ENCODE results near the gene COQ8B.

- TF ChIP-seq, protein P1, sequence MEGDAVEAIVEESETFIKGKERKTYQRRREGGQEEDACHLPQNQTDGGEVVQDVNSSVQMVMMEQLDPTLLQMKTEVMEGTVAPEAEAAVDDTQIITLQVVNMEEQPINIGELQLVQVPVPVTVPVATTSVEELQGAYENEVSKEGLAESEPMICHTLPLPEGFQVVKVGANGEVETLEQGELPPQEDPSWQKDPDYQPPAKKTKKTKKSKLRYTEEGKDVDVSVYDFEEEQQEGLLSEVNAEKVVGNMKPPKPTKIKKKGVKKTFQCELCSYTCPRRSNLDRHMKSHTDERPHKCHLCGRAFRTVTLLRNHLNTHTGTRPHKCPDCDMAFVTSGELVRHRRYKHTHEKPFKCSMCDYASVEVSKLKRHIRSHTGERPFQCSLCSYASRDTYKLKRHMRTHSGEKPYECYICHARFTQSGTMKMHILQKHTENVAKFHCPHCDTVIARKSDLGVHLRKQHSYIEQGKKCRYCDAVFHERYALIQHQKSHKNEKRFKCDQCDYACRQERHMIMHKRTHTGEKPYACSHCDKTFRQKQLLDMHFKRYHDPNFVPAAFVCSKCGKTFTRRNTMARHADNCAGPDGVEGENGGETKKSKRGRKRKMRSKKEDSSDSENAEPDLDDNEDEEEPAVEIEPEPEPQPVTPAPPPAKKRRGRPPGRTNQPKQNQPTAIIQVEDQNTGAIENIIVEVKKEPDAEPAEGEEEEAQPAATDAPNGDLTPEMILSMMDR (conservative IDR thresholded peaks at IDR 0.05; ENCODE audit: low read depth, low read length): no peak
- no peak for TF ChIP-seq POLR2A (IDR thresholded peaks at IDR 0.05; ENCODE audit: low read depth, low read length)
- no peak for TF ChIP-seq RAD21 (IDR thresholded peaks at IDR 0.05; ENCODE audit: low read length)
- TF ChIP-seq MAFK (IDR thresholded peaks at IDR 0.05; ENCODE audit: low read depth, low read length): no peak
- TF ChIP-seq, protein P2, sequence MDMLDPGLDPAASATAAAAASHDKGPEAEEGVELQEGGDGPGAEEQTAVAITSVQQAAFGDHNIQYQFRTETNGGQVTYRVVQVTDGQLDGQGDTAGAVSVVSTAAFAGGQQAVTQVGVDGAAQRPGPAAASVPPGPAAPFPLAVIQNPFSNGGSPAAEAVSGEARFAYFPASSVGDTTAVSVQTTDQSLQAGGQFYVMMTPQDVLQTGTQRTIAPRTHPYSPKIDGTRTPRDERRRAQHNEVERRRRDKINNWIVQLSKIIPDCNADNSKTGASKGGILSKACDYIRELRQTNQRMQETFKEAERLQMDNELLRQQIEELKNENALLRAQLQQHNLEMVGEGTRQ (IDR thresholded peaks at IDR 0.05; ENCODE audit: low read depth, low read length): no peak
- TF ChIP-seq MXI1 (IDR thresholded peaks at IDR 0.05; ENCODE audit: borderline replicate concordance, low read depth, low read length): no peak
- no peak for TF ChIP-seq SMC3 (IDR thresholded peaks at IDR 0.05; ENCODE audit: low read depth, low read length)
- no peak for TF ChIP-seq FOS (IDR thresholded peaks at IDR 0.05; ENCODE audit: low read depth, low read length)
- TF ChIP-seq BHLHE40 (IDR thresholded peaks at IDR 0.05; ENCODE audit: low read depth, low read length): no peak
These were observed 22.8 kb downstream of the COQ8B start for GRCh38 chr19:40693896-40694295.

All from IMR-90 (cell line).